ENCODE data around the gene PAX5.

Gene PAX5

DNA sequence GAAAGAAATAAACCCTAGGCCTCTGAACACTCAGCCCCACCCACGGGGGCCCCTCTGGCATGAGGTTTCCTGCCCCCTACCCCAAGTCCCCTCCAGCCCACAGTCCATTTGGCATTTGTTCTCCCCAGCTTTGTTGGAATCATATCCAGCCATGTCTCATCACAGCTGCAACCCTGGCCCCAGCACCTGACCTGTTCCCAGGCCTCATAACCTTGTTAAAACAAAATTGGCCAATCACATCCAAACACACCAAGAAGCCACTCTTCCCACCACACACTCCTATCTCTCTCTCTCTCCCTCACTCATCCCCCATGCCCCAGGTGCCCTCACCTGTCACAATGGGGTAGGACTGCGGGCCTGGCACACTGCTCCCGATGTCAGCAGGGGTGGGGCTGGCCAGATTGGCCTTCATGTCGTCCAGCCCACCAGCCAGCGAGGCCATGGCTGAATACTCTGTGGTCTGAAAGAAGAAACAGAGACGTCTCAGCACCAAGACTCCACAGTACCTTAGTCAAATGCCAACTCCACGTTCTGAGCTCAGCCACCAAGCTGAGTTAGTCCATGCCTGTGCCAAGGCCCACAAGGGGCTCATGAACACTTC, 110.9 kb downstream of the PAX5 start:
- no peak for DNase-seq (ENCODE audit: low spot score)
- TF ChIP-seq, protein P1, sequence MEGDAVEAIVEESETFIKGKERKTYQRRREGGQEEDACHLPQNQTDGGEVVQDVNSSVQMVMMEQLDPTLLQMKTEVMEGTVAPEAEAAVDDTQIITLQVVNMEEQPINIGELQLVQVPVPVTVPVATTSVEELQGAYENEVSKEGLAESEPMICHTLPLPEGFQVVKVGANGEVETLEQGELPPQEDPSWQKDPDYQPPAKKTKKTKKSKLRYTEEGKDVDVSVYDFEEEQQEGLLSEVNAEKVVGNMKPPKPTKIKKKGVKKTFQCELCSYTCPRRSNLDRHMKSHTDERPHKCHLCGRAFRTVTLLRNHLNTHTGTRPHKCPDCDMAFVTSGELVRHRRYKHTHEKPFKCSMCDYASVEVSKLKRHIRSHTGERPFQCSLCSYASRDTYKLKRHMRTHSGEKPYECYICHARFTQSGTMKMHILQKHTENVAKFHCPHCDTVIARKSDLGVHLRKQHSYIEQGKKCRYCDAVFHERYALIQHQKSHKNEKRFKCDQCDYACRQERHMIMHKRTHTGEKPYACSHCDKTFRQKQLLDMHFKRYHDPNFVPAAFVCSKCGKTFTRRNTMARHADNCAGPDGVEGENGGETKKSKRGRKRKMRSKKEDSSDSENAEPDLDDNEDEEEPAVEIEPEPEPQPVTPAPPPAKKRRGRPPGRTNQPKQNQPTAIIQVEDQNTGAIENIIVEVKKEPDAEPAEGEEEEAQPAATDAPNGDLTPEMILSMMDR (IDR thresholded peaks at IDR 0.05; ENCODE audit: extremely low read depth, insufficient read depth, missing control alignments): no peak
- in situ Hi-C loops (cut with MboI; ENCODE audit: low pct_unique_long_range_greater_than_20kb, low sequenced_read_pairs, unreplicated experiment): no loop called here

DNA sequence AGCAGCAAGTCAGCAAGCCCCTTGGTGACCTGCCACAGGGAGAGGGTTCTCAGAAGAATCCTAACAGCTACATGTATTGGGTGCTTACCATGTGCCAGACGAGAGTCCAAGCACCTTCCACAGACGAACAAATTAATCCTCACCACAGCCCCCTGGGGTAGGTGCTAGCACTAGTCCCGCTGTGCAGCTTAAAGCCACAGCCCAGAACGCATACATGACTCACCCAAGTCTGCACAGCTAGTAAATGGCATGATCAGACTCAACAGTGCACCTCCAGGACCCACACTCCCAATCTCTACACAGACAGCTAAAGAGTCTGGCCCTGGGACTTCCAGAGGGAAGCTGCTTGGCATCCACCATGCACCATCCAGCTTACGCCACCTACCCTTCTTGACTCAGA, 111.5 kb downstream of the PAX5 start:
- in situ Hi-C loops (cut with MboI; ENCODE audit: low pct_unique_long_range_greater_than_20kb, low sequenced_read_pairs, unreplicated experiment): no loop called here
- no peak for DNase-seq (ENCODE audit: low spot score)
- TF ChIP-seq, protein P1 (IDR thresholded peaks at IDR 0.05; ENCODE audit: extremely low read depth, insufficient read depth, missing control alignments): no peak

DNA sequence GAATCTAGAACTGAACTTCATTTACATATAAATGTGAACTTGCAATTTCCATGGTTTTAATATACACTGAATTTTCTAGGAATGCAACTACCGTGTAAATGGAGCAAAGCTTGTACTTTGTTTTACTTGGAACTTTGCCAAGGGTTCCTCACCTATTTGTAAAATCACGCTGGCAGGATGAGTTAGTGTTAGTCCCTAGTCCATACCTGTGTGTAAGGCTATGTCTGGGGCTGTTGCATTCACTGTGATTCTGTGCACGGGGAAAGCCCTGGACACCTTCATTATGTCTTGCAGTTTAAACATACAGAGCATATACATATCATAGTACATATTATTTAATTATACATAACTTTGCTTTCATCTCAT, 119.9 kb downstream of the PAX5 start:
- TF ChIP-seq, protein P1 (IDR thresholded peaks at IDR 0.05; ENCODE audit: extremely low read depth, insufficient read depth, missing control alignments): no peak
- in situ Hi-C loops (cut with MboI; ENCODE audit: low pct_unique_long_range_greater_than_20kb, low sequenced_read_pairs, unreplicated experiment): no loop called here
- DNase-seq (ENCODE audit: low spot score): no peak

DNA sequence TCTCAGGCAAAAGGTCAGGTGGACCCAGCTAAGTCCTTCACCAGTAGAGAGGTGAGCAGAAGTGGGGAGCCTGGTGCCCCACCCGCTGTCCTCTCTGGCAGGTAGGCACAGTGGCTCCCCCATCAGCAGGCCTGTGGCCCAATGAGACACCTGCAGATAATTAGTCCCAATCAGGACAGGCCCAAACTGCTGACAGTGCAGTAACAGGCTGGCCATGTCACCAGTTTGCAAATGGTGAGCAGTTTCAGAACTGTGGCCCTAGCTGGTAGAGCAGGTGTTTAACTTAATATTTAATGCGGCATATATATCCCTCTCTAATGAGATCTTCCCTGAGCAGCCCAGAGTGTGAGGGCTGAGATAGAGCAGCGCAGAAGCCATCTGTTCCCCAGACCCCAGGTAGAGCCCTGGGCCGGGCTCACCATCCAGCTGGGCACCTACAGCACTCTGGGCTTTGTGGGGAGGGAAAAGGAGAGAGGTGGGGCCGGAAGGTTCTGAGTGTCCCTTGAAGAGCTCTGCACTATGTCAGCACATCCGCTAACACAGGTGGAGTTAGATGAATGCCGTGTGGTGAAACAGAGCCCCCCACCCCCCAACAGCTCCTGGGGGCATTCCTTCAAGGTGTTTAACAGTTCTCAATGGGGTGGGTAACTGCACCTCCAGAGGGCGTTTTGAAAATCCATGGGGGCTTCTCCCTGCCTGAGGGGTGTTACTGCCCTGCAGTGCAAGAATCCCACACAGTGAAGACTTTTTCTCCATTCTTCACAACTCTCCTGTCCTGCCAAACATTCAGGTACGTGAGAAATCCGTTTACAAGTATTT, 120.5 kb downstream of the PAX5 start:
- DNase-seq (ENCODE audit: low spot score): no peak
- TF ChIP-seq, protein P1 (IDR thresholded peaks at IDR 0.05; ENCODE audit: extremely low read depth, insufficient read depth, missing control alignments): no peak
- in situ Hi-C loops (cut with MboI; ENCODE audit: low pct_unique_long_range_greater_than_20kb, low sequenced_read_pairs, unreplicated experiment): no loop called here

DNA sequence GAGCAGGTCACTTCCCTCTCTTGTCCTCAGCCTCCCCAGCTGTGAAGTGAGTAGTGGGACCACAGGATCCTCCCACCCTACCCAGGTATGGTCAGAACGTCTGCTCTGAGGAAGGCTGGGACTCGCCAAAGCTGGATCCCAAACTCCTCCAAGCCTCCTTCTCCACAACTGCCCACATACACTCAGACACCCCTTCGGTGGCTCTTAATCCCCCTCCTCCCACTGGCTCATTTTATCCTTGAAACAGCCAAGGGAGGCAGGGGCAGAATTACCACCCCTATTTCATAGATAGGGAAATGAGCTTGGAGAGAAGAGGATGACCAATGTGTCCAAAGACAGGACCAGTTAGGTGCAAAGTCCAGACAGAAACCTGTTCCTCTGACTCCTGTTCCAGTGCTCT, 121.4 kb downstream of the PAX5 start:
- TF ChIP-seq, protein P1 (IDR thresholded peaks at IDR 0.05; ENCODE audit: extremely low read depth, insufficient read depth, missing control alignments): no peak
- in situ Hi-C loops (cut with MboI; ENCODE audit: low pct_unique_long_range_greater_than_20kb, low sequenced_read_pairs, unreplicated experiment): no loop called here
- no peak for DNase-seq (ENCODE audit: low spot score)

DNA sequence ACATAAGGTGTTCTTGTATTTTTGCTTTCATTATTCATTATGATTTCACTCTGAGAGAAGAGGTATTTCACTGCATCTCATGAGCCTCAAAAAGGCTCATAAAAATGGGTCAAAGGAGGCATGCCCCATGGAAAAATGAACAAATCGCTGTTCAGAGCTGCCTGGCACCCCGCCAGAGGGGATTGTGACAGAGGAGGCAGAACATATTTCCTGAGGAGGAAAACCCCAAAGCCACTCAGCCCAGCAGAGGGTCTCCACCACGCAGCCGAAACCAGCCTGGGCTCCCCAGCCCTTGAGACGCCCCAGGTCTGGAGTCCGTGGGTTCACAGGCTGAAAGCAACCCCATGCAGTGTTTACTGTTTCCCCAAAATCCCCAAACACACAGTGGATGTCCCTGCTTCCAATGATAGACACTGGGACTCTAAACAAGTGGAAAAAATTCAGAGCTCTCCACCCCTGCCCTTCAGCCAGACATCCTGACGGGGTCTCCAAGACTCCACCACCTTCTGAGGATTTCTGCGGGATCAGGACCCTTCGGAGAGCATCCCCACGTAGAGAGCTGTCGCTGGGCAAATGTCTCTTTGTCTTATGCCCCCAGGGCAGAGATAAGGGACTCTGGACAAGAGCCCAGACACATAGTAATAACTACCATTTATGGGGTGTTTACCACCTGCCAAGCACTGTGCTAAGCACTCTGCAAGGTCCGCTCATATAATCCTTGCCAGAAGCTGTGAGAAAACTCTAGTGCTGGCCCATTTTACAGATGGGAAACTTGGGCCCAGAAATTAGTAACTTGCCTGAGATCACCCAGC, 122.3 kb downstream of the PAX5 start:
- DNase-seq (ENCODE audit: low spot score): no peak
- in situ Hi-C loops (cut with MboI; ENCODE audit: low pct_unique_long_range_greater_than_20kb, low sequenced_read_pairs, unreplicated experiment): no loop called here
- TF ChIP-seq, protein P1 (IDR thresholded peaks at IDR 0.05; ENCODE audit: extremely low read depth, insufficient read depth, missing control alignments): no peak

Data from GM13977 (cell line).